GM19043 (cell line): ENCODE data around the gene MESD.

Experiments used
- ATAC-seq: cut with Tn5 transposase; IDR thresholded peaks from one replicate; pipeline ENCODE4 v1.9.1; 2021; ENCODE audit warnings: low read depth; ENCODE audit not compliant: unreplicated experiment

The MESD gene

GRCh38 chr15:80940851-80941250 is 48.8 kb downstream of the MESD start:
- no peak for ATAC-seq

GRCh38 chr15:80940331-80940730 is 49.3 kb downstream of the MESD start:
- ATAC-seq = no peak

DNA sequence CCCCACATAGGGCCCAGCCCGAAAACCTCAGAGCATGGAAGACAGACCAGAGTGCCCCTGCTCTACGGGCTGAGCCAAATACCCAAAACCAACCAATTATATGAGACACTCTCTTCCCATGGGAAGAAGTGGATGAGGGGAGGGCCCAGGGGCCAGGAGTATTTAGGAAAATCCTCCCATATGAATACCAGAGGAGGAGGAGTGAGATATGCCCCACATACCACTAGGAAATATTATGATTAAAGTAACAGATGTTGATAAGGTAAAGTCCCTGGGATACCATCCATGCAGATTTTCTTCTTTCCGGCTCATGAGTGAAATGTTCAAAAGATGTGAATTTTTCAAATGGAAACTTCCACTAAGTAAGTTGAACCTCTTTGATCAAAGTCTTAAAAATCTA is 50.4 kb downstream of the MESD start:
- no peak for ATAC-seq

GRCh38 chr15:80937718-80938117 is 51.9 kb downstream of the MESD start:
- no peak for ATAC-seq

- no peak for ATAC-seq
These were observed 53.1 kb downstream of the MESD start for GRCh38 chr15:80936288-80937078.

DNA sequence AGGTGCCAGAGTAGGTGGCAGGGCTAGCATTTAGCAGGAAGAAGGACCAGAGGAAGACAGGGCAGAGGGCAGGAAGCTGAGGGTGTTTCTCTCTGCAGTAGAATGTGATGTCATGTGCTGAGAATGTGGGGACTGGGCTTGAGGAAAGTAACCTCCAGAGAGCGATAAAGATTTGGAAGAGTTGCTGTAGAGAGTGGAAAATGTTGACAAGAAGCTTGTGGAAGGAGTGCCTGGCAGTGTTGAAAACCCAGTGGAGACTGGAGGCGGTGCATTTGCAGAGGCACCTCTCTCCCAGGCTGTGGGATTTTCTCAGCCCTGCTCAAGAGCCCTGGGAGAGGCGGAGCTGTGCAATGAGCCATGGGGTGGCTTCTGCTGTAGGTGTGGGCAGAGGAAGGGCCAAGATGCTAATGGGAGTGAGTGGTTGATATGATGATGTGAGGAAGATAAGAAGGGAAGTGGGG is 54.8 kb downstream of the MESD start:
- ATAC-seq = no peak

DNA sequence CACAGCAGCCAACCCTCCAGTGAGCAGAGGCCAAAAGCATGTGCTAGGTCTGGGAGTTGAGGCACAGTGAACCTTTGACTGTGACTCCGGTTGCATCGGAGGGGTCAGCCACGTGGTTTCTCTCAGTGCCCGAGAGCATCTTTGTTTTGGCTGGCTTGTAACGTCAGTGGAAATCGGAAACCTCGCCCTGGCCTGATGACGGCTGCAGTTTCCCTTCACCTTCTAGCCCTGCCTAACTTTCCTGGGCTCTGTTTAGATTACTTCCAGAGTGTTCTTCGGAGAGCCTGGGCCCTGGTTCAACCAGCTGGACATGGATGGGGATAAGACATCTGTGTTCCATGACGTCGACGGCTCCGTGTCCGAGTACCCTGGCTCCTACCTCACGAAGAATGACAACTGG is 56.6 kb downstream of the MESD start:
- ATAC-seq = no peak

- no peak for ATAC-seq
These were observed 57.2 kb downstream of the MESD start for GRCh38 chr15:80932513-80932815.

- no peak for ATAC-seq
These were observed 57.7 kb downstream of the MESD start for GRCh38 chr15:80931721-80932512.

GRCh38 chr15:80931191-80931590 is 58.4 kb downstream of the MESD start:
- no peak for ATAC-seq

DNA sequence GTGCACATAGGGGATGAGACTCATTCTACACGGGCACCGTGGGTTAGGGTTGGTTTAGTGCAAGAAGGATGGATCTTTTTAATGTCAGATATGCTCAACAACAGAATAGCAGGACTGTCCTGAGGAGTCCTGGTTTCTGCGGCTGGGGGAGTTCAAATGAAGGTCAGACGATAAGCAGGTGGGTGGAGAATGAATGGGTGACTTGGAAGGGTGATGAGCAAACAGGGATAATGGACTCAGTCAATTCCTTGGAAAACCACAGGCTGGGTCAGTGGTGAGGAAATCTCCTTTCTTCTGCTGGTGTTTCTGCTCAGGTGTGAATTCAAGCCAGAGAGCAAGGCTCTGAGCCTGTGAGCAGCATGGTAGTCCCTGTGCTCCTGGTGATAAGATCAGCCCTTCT is 59.9 kb downstream of the MESD start:
- ATAC-seq = no peak

GRCh38 chr15:80929225-80929624 is 60.4 kb downstream of the MESD start:
- ATAC-seq = no peak

GRCh38 chr15:80926126-80926525 is 63.5 kb downstream of the MESD start:
- ATAC-seq = no peak

GRCh38 chr15:80925597-80926059 is 64.0 kb downstream of the MESD start:
- ATAC-seq = no peak

DNA sequence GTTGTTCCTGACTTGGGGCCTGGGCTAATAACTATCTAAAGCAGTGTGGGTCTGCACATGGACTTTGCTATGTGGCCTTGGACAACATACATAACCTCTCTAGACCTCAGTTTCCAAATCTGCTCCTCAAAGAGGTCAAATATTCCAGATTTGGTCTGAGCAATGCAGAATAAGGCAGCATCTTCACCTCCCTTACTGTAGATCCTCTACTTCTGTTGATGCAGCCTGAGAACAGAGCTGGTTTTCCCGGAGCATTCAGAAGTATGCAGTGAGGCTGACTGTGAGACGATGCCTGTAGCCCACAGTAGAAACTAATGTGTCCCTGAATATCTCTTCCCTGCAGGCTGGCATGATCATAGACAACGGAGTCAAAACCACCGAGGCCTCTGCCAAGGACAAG is 65.3 kb downstream of the MESD start:
- ATAC-seq = no peak

GRCh38 chr15:80923668-80924067 is 66.0 kb downstream of the MESD start:
- no peak for ATAC-seq

GRCh38 chr15:80921736-80922410 is 67.7 kb downstream of the MESD start:
- ATAC-seq = no peak

- ATAC-seq = no peak
These were observed 69.3 kb downstream of the MESD start for GRCh38 chr15:80920271-80920699.

DNA sequence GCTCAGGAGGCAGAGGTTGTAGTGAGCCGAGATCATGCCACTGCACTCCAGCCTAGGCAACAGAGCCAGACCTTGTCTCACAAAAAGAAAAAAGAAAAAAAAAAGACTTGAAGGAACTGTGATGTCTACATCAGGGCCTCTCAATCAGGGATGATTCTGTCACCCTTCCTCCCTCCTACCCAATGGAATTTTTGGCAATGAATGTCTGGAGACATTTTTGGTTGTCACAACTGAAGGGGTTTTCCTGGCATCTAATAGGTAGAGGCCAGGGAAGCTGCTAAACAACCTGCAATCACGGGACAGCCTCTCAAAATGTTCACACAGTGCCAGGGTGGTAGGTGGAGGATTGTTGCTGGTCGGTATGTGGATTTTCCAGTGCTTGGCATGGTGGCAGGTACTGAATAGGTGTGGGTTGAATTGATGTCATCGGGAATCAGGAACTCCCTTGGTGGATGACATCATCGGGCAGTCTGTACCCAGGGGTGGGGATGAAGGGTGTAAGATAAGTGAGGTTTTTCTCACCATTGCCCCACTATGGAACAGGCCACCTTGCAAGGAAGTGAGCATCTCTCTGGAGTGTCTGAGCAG is 71.3 kb downstream of the MESD start:
- no peak for ATAC-seq

DNA sequence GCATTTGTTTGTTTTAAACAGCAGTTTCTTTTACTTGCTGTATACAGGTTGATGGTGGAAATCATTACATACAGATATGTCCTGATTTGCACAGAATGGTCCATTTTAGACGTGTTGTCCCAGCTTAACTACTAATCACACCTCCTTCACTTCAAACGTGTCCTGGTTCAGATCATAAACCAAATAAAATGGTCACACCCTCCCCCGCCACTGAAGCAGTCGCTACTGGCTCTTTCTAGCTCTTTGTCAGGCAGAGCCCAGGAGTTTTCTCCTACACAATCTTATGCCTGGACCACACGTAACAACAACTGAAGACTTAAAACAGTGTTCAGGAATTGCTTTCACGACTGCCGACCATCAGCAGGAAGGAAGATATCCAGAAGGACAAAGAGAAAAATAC is 73.6 kb downstream of the MESD start:
- ATAC-seq = no peak

DNA sequence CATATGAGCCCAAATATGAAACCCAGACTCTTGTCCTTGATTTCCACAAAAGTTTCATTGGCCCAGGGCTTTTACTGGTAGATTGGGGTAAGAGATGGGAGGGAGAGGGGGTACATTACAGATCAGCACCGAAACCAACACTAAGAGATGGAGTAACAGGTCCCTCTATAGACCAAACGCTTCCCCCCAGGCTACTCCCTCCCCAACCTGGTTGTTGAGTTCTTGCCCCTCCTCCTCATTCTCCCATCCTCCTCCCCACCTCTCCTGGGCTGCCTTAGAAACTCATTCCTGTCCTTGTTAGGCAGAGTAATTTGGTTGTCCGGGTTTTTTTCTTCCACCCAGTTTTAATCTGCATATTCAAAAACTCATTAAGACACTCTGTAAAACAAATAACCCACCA is 74.1 kb downstream of the MESD start:
- ATAC-seq = no peak
